GM12892 (cell line): Measurements from ENCODE around the gene CDKL4.

Experiments
- POLR2A ChIP-seq: IDR thresholded peaks from 2 replicates; pipeline ENCODE4 v1.6.1; 2011; ENCODE audit warnings: low read depth, low read length, control low read depth
- POLR2AphosphoS5 ChIP-seq: IDR thresholded peaks from 2 replicates; pipeline ENCODE4 v1.6.1; 2011; ENCODE audit warnings: low read depth, low read length, control low read depth
- TAF1 ChIP-seq: IDR thresholded peaks from 2 replicates; pipeline ENCODE4 v1.6.1; 2011; ENCODE audit warnings: low read depth, mild to moderate bottlenecking, control low read depth, low read length, borderline replicate concordance

- TF ChIP-seq POLR2A: no peak
- no peak for TF ChIP-seq POLR2AphosphoS5
- no peak for TF ChIP-seq TAF1
These were observed 99.4 kb downstream of the CDKL4 start for GRCh38 chr2:39144416-39144815.
